IMR-90 (cell line): ENCODE measurements around the gene BSDC1. TPM values are rescaled to one million over a fixed set of nuclear protein-coding genes. Genes with fewer than 3 reads are reported as not detected.

ENCODE experiments used
- ATAC-seq: fragments of 200-7000 bp; cut with Tn5 transposase; 2 replicates; pipeline ENCODE4 v1.9.1; 2020; ENCODE audit warnings: low read depth, mild to moderate bottlenecking, moderate library complexity
- BruUV-seq: library from RNA; stranded (reverse); fragments of 400-500 nt; replicated peaks from 2 replicates; lab custom pipeline; 2021; lab: Mats Ljungman, UMichigan
- CTCF ChIA-PET: fragments of 300-600 bp; formaldehyde crosslinking; extraction: SDS; loops from one replicate; lab custom pipeline; 2021; ENCODE audit warnings: antibody characterized with exemption; lab: Yijun Ruan, JAX
- POLR2A ChIA-PET: fragments of 300-600 bp; sonication (Branson Sonifier 250); formaldehyde crosslinking; loops from one replicate; lab custom pipeline; 2022; ENCODE audit warnings: antibody characterized with exemption; ENCODE audit not compliant: unreplicated experiment; lab: Charles Lee
- DNase-seq: peaks from one replicate; pipeline ENCODE4 v3.0.0; 2013
- H2AFZ ChIP-seq: replicated peaks from 2 replicates; pipeline ENCODE3; 2013; ENCODE audit warnings: low read length, mild to moderate bottlenecking; ENCODE audit not compliant: poor library complexity
- H2AK5ac ChIP-seq: 2 replicates; pipeline ENCODE4 v1.6.1; 2013; ENCODE audit warnings: low read depth, low read length, inconsistent platforms
- H2AK9ac ChIP-seq: replicated peaks from 2 replicates; pipeline ENCODE3; 2013; ENCODE audit warnings: mild to moderate bottlenecking, low read depth, low read length, moderate library complexity; ENCODE audit not compliant: poor library complexity
- H2BK120ac ChIP-seq: 2 replicates; pipeline ENCODE4 v1.6.1; 2013; ENCODE audit warnings: low read depth, low read length, inconsistent platforms
- H2BK15ac ChIP-seq: 3 replicates; pipeline ENCODE4 v1.6.1; 2013; ENCODE audit warnings: low read depth, low read length, inconsistent platforms
- H2BK20ac ChIP-seq: 2 replicates; pipeline ENCODE4 v1.6.1; 2013; ENCODE audit warnings: low read depth, mild to moderate bottlenecking, inconsistent platforms, low read length, moderate library complexity
- H2BK5ac ChIP-seq: 2 replicates; pipeline ENCODE4 v1.6.1; 2013; ENCODE audit warnings: mild to moderate bottlenecking, low read depth, low read length, inconsistent platforms; ENCODE audit not compliant: poor library complexity, severe bottlenecking
- H3K14ac ChIP-seq: replicated peaks from 2 replicates; pipeline ENCODE4 v1.6.1; 2013; ENCODE audit warnings: low read depth, low read length, inconsistent platforms
- H3K18ac ChIP-seq: 2 replicates; pipeline ENCODE4 v1.6.1; 2013; ENCODE audit warnings: low read depth, low read length, control low read depth
- H3K23ac ChIP-seq: 2 replicates; pipeline ENCODE4 v1.6.1; 2013; ENCODE audit warnings: low read depth, low read length, inconsistent platforms
- H3K27ac ChIP-seq: 2 replicates; pipeline ENCODE4 v1.5.1; 2013; ENCODE audit warnings: mild to moderate bottlenecking, control low read depth, low read length; ENCODE audit not compliant: insufficient read depth
- H3K27me3 ChIP-seq: 2 replicates; pipeline ENCODE4 v1.6.1; 2013; ENCODE audit warnings: low read length; ENCODE audit not compliant: control insufficient read depth, insufficient read depth
- H3K36me3 ChIP-seq: 2 replicates; pipeline ENCODE4 v1.6.1; 2013; ENCODE audit warnings: low read length, mixed read lengths; ENCODE audit not compliant: control insufficient read depth, insufficient read depth
- H3K4ac ChIP-seq: 2 replicates; pipeline ENCODE4 v1.6.1; 2013; ENCODE audit warnings: low read depth, low read length, inconsistent platforms
- H3K4me1 ChIP-seq: 2 replicates; pipeline ENCODE4 v1.6.1; 2013; ENCODE audit warnings: low read length, mixed read lengths; ENCODE audit not compliant: control insufficient read depth, insufficient read depth
- H3K4me2 ChIP-seq: 2 replicates; pipeline ENCODE4 v1.6.1; 2013; ENCODE audit warnings: low read depth, mild to moderate bottlenecking, control low read depth, low read length, moderate library complexity
- H3K4me3 ChIP-seq: 2 replicates; pipeline ENCODE4 v1.5.1; 2013; ENCODE audit warnings: low read depth, mild to moderate bottlenecking, control low read depth, low read length, moderate library complexity; ENCODE audit not compliant: insufficient read depth
- H3K56ac ChIP-seq: 2 replicates; pipeline ENCODE4 v1.6.1; 2013; ENCODE audit warnings: low read length, inconsistent platforms; ENCODE audit not compliant: insufficient read depth; ENCODE audit errors: extremely low read depth
- H3K79me1 ChIP-seq, 2 experiments: 2 replicates each; pipeline ENCODE4 v1.6.1; 2013; ENCODE audit warnings: low read length in 2 of 2, inconsistent platforms in 1 of 2, low read depth in 1 of 2
- H3K9ac ChIP-seq: 2 replicates; pipeline ENCODE4 v1.6.1; 2013; ENCODE audit warnings: low read depth, low read length, control low read depth
- H3K9me1 ChIP-seq: 2 replicates; pipeline ENCODE4 v1.6.1; 2013; ENCODE audit warnings: low read length, inconsistent platforms; ENCODE audit not compliant: insufficient read depth
- H3K9me3 ChIP-seq: 2 replicates; pipeline ENCODE4 v1.6.1; 2013; ENCODE audit warnings: low read length; ENCODE audit not compliant: control insufficient read depth, insufficient read depth
- H4K20me1 ChIP-seq: 2 replicates; pipeline ENCODE4 v1.6.1; 2013; ENCODE audit warnings: low read length, inconsistent platforms; ENCODE audit not compliant: insufficient read depth
- H4K5ac ChIP-seq: 2 replicates; pipeline ENCODE4 v1.6.1; 2013; ENCODE audit warnings: mild to moderate bottlenecking, low read depth, low read length, control low read depth
- H4K8ac ChIP-seq, 2 experiments: 2 replicates each; pipeline ENCODE4 v1.6.1; 2013; ENCODE audit warnings: low read depth in 2 of 2, low read length in 2 of 2, control low read depth in 1 of 2, inconsistent platforms in 1 of 2
- H4K91ac ChIP-seq: 2 replicates; pipeline ENCODE4 v1.6.1; 2013; ENCODE audit warnings: low read depth, low read length, inconsistent platforms; ENCODE audit not compliant: insufficient read depth
- BHLHE40 ChIP-seq: fragments of 150-350 bp; IDR thresholded peaks from 2 replicates; pipeline ENCODE4 v1.6.1; 2016; ENCODE audit warnings: mild to moderate bottlenecking, low read depth, low read length
- CHD1 ChIP-seq: IDR thresholded peaks from 2 replicates; pipeline ENCODE4 v1.6.1; 2012; ENCODE audit warnings: low read depth, low read length, improper control_type of control experiment
- FOS ChIP-seq: fragments of 150-350 bp; IDR thresholded peaks from 2 replicates; pipeline ENCODE4 v1.6.1; 2016; ENCODE audit warnings: low read depth, low read length
- MAFK ChIP-seq: IDR thresholded peaks from 2 replicates; pipeline ENCODE4 v1.6.1; 2012; ENCODE audit warnings: low read depth, low read length, improper control_type of control experiment
- MAZ ChIP-seq: IDR thresholded peaks from 2 replicates; pipeline ENCODE4 v1.6.1; 2012; ENCODE audit warnings: low read depth, mild to moderate bottlenecking, low read length, improper control_type of control experiment, moderate library complexity, borderline replicate concordance
- MXI1 ChIP-seq: IDR thresholded peaks from 2 replicates; pipeline ENCODE4 v1.6.1; 2012; ENCODE audit warnings: low read depth, mild to moderate bottlenecking, low read length, moderate library complexity, borderline replicate concordance
- NFE2L2 ChIP-seq: fragments of 150-350 bp; IDR thresholded peaks from 2 replicates; pipeline ENCODE4 v1.6.1; 2016; ENCODE audit warnings: low read depth, mild to moderate bottlenecking, low read length
- POLR2A ChIP-seq: IDR thresholded peaks from 2 replicates; pipeline ENCODE4 v1.6.1; 2012; ENCODE audit warnings: mild to moderate bottlenecking, low read depth, low read length
- RAD21 ChIP-seq: IDR thresholded peaks from 2 replicates; pipeline ENCODE4 v1.6.1; 2012; ENCODE audit warnings: low read length, improper control_type of control experiment
- RCOR1 ChIP-seq: IDR thresholded peaks from 2 replicates; pipeline ENCODE4 v1.6.1; 2012; ENCODE audit warnings: mild to moderate bottlenecking, low read length, improper control_type of control experiment; ENCODE audit not compliant: insufficient replicate concordance
- RFX5 ChIP-seq: IDR thresholded peaks from 2 replicates; pipeline ENCODE4 v1.8.0; 2012; ENCODE audit warnings: low read depth, mild to moderate bottlenecking, low read length, moderate library complexity
- USF2 ChIP-seq: fragments of 150-350 bp; IDR thresholded peaks from 2 replicates; pipeline ENCODE4 v1.6.1; 2017; ENCODE audit warnings: mild to moderate bottlenecking, antibody characterized with exemption, low read length, low read depth
- WGBS, 2 experiments: methylation state at CpG; one replicate each; pipeline versions ENCODE4 v1.1.5 to v1.1.7; 2013; ENCODE audit warnings: missing lambda C conversion rate in 2 of 2; ENCODE audit not compliant: insufficient read length in 1 of 2; ENCODE audit errors: extremely low coverage in 2 of 2; 5-methylcytosine and 5-hydroxymethylcytosine counted together
- dilution Hi-C: fragments of 300-500 bp; cut with HindIII; formaldehyde crosslinking; loops from one replicate; pipeline ENCODE4 v1.14.3; 2018; ENCODE audit warnings: low sequenced_read_pairs; ENCODE audit not compliant: unreplicated experiment
- in situ Hi-C: fragments of 300-500 bp; cut with MboI; formaldehyde crosslinking; loops from 3 replicates; pipeline ENCODE4 v1.14.3; 2019; ENCODE audit warnings: low sequenced_read_pairs, inconsistent platforms, mixed read lengths
- intact Hi-C: fragments of 100-400 bp; cut with micrococcal nuclease; formaldehyde crosslinking; loops from 2 replicates; pipeline ENCODE4 v1.10.0; 2022
- polyA plus RNA-seq, 3 experiments: library from polyadenylated mRNA; depleted of rRNA; stranded (reverse); fragments of >200 nt; gene quantifications; 2 replicates each; pipeline ENCODE4 v1.2.3, GENCODE V29; 2012; ENCODE audit warnings: low replicate concordance in 1 of 3
- total RNA-seq: library from RNA; depleted of rRNA; stranded (reverse); fragments of >200 nt; gene quantifications from 2 replicates; pipeline ENCODE4 v1.2.3, GENCODE V29; 2012
- TF ChIP-seq, protein P1 (sequence below): conservative IDR thresholded peaks from 2 replicates; pipeline ENCODE4 v1.5.1; 2012; ENCODE audit warnings: mild to moderate bottlenecking, low read depth, low read length, improper control_type of control experiment
- TF ChIP-seq, protein P2 (sequence below): fragments of 150-350 bp; IDR thresholded peaks from 2 replicates; pipeline ENCODE4 v1.6.1; 2016; ENCODE audit warnings: low read depth, mild to moderate bottlenecking, low read length, moderate library complexity, borderline replicate concordance

Gene BSDC1
- total and polyA plus RNA-seq, 2 of the 4 experiments (the other 2 are of a cell fraction): 56.8 to 60.4 TPM

- peaks cover 39 to 71% of the 10 kb centered on the region in 2 experiments for H3K79me1 ChIP-seq
- ChIA-PET POLR2A (no interaction called here), CTCF (no interaction called here)
- no peak overlapping the region for H2BK5ac ChIP-seq
- WGBS, 2 experiments: 71% methylated on average over 4 of the region's 8 CpGs; no CpG with 5 or more reads in 1 of the 2 experiments
- in situ Hi-C loops (no loop called here), dilution Hi-C loops (no loop called here), intact Hi-C loops (loop anchor here (5.0 kb wide), 1 partner anchor 54 kb away; the partner anchor contains the start of gene MARCKSL1)
- no peak overlapping the region for H2BK15ac ChIP-seq
- no peak overlapping the region for H2BK120ac ChIP-seq
- H3K4me1 ChIP-seq: peaks cover 4% of the 10 kb centered on the region
- ATAC-seq: no peak
- peaks cover 3% of the 10 kb centered on the region; the same call in 1 of the 2 replicates for H4K20me1 ChIP-seq
- no peak overlapping the region for H3K27ac ChIP-seq
- peaks cover 8% of the 10 kb centered on the region; the same call in 1 of the 2 replicates for H3K9me1 ChIP-seq
- H3K14ac ChIP-seq: no peak overlapping the region
- H2AK5ac ChIP-seq: no peak overlapping the region
- H3K4ac ChIP-seq: no peak overlapping the region
- H2BK20ac ChIP-seq: no peak overlapping the region
- no peak overlapping the region for H3K18ac ChIP-seq
- no peak overlapping the region for H4K5ac ChIP-seq
- H3K56ac ChIP-seq: no peak overlapping the region
- no peak overlapping the region for H3K23ac ChIP-seq
- DNase-seq: no peak
- no peak overlapping the region for H4K8ac ChIP-seq
- no peak overlapping the region for H3K9ac ChIP-seq
- no peak overlapping the region for H3K4me3 ChIP-seq
- peaks cover 29% of the 10 kb centered on the region for H3K36me3 ChIP-seq
- H4K91ac ChIP-seq: no peak overlapping the region
- no peak overlapping the region for H2AK9ac ChIP-seq
- no peaks in the 10 kb centered on the region for H3K27me3 ChIP-seq
- H3K9me3 ChIP-seq: no peaks in the 10 kb centered on the region
- no TSS peak for BruUV-seq
- H3K4me2 ChIP-seq: no peak overlapping the region
- no peak overlapping the region for H2AFZ ChIP-seq
- TF ChIP-seq BHLHE40: no peak
- TF ChIP-seq CHD1: no peak
- no peak for TF ChIP-seq USF2
- TF ChIP-seq, protein P1, sequence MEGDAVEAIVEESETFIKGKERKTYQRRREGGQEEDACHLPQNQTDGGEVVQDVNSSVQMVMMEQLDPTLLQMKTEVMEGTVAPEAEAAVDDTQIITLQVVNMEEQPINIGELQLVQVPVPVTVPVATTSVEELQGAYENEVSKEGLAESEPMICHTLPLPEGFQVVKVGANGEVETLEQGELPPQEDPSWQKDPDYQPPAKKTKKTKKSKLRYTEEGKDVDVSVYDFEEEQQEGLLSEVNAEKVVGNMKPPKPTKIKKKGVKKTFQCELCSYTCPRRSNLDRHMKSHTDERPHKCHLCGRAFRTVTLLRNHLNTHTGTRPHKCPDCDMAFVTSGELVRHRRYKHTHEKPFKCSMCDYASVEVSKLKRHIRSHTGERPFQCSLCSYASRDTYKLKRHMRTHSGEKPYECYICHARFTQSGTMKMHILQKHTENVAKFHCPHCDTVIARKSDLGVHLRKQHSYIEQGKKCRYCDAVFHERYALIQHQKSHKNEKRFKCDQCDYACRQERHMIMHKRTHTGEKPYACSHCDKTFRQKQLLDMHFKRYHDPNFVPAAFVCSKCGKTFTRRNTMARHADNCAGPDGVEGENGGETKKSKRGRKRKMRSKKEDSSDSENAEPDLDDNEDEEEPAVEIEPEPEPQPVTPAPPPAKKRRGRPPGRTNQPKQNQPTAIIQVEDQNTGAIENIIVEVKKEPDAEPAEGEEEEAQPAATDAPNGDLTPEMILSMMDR: no peak
- no peak for TF ChIP-seq FOS
- no peak for TF ChIP-seq RFX5
- no peak for TF ChIP-seq POLR2A
- TF ChIP-seq NFE2L2: no peak
- TF ChIP-seq RCOR1: no peak
- no peak for TF ChIP-seq MXI1
- TF ChIP-seq, protein P2, sequence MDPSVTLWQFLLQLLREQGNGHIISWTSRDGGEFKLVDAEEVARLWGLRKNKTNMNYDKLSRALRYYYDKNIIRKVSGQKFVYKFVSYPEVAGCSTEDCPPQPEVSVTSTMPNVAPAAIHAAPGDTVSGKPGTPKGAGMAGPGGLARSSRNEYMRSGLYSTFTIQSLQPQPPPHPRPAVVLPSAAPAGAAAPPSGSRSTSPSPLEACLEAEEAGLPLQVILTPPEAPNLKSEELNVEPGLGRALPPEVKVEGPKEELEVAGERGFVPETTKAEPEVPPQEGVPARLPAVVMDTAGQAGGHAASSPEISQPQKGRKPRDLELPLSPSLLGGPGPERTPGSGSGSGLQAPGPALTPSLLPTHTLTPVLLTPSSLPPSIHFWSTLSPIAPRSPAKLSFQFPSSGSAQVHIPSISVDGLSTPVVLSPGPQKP: no peak
- TF ChIP-seq MAZ: no peak
- no peak for TF ChIP-seq RAD21
- no peak for TF ChIP-seq MAFK
Observed at GRCh38 chr1:32390904-32391870, 3.1 kb downstream of the BSDC1 start.
